Activated effector memory CD4-positive, alpha-beta T cell treated with anti-CD3 and anti-CD28 coated beads, Interleukin-2, amount 50 U/mL, for 16 hours (primary cell): ENCODE measurements around the gene SDR42E2.
"Not testable (repeated sequence)": the region's sequence is repeated elsewhere in the genome, so short reads cannot be mapped to it uniquely, and the experiment has no call there.

Source experiments
- DNase-seq: peaks from one replicate; pipeline ENCODE4 v3.0.0-alpha.2; 2020

SDR42E2 gene

GRCh38 chr16:22216191-22216831, 54.0 kb downstream of the SDR42E2 start:
- DNase-seq, result no peak

- DNase-seq, result not testable (repeated sequence)
Observed at GRCh38 chr16:22216832-22217225, 54.5 kb downstream of the SDR42E2 start.

GRCh38 chr16:22217890-22218730, 55.8 kb downstream of the SDR42E2 start:
- no peak for DNase-seq

- DNase-seq, result no peak
Observed at GRCh38 chr16:22219389-22220068, 57.2 kb downstream of the SDR42E2 start.

GRCh38 chr16:22220069-22220440, 57.7 kb downstream of the SDR42E2 start:
- DNase-seq, result no peak

GRCh38 chr16:22220714-22221113, 58.4 kb downstream of the SDR42E2 start:
- DNase-seq, result no peak

- no peak for DNase-seq
Observed at GRCh38 chr16:22222006-22222405, 59.7 kb downstream of the SDR42E2 start.

- no peak for DNase-seq
Observed at GRCh38 chr16:22222998-22223397, 60.7 kb downstream of the SDR42E2 start.

GRCh38 chr16:22225060-22225459, 62.8 kb downstream of the SDR42E2 start:
- DNase-seq, result no peak

- DNase-seq, result no peak
Observed at GRCh38 chr16:22229889-22230288, 67.6 kb downstream of the SDR42E2 start.

GRCh38 chr16:22232277-22233036, 70.2 kb downstream of the SDR42E2 start:
- no peak for DNase-seq

GRCh38 chr16:22233037-22233372, 70.7 kb downstream of the SDR42E2 start:
- DNase-seq, result no peak

GRCh38 chr16:22235839-22236745, 73.8 kb downstream of the SDR42E2 start:
- no peak for DNase-seq

GRCh38 chr16:22239131-22239805, 77.0 kb downstream of the SDR42E2 start:
- DNase-seq, result no peak

GRCh38 chr16:22240023-22240710, 77.9 kb downstream of the SDR42E2 start:
- no peak for DNase-seq
